Measurements from ENCODE around the gene GPR33.

GRCh38 chr14:31489691-31490090, 1.9 kb upstream of the GPR33 start:
- TF ChIP-seq CTCF (IDR thresholded peaks at IDR 0.05) (no peak), EZH2phosphoT487 (IDR thresholded peaks at IDR 0.05) (no peak)

Data from neural progenitor cell (in vitro differentiated cells).